ENCODE measurements around the gene PLCG2.
A peak's percentile ranks its signal among the peaks of the same experiment; 100 is the strongest.
"Not testable (repeated sequence)": the region's sequence is repeated elsewhere in the genome, so short reads cannot be mapped to it uniquely, and the experiment has no call there.

Gene PLCG2

DNA sequence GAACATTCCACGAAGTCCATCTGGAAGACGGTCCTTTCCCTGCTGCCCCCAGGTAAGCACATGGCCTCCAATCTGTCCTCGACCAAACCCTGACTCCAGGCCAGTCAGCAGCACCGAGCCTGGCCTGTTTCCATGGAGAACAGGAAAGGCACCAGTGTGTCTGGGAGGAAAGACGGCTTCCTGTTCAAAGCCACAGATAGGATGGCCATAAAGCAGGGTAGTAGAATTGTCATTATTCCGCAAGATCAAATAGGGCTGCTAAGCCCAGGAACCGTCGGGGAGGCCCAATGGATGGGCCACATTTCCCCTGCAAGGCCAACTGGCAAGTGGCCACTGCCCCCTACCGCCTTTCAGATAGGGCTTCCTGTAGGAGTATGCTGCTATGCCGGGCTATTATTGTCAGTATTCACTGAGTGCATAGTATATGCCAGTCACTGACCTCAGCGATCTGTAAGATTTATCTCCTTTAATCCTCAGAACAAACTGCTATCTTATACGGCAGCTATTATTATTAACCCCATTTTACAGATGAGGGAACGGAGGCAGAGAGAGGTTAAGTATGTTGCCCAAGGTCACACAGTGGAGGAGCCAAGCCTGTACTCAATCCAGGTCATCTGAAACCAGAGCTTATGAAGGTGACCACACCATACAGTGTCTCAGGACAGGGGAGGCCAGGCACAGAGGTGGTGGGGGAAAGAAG, 23.0 kb upstream of the PLCG2 start:
- no peak for DNase-seq

DNA sequence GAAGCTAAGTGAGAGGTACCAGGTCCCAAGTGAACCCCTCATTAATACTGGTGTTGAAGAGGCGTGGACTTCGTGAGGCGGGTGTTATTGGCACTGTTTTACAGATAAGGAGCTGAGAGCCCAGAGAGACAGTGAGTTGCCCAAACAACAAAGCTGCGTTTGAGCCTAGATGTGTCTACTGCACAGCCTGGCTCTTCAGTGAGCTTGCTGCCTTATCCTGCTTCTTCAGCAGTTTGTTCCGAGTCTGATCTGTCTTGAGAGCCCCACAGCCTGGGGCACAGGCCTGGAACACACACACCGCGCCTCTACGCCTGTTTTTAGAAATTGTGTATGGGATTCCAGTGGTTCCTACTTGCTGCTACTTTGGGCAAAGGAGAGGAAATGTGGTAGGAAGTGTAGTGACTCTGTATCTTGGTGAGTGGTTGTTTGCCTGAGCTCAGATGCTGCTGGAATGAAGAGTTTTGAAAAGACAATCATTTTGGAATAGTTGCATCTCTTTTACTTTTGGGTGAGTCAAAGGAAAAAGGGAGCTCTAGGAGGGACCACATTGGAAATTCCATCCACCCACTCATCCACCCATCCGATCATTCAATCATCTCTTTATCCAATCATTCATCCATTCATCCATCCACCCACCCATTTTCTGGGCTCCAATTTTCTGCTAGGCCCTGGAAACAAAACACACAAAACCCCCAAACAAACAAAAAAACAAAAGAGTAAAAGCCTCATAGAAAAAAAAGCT, 22.3 kb upstream of the PLCG2 start:
- DNase-seq = no peak

DNA sequence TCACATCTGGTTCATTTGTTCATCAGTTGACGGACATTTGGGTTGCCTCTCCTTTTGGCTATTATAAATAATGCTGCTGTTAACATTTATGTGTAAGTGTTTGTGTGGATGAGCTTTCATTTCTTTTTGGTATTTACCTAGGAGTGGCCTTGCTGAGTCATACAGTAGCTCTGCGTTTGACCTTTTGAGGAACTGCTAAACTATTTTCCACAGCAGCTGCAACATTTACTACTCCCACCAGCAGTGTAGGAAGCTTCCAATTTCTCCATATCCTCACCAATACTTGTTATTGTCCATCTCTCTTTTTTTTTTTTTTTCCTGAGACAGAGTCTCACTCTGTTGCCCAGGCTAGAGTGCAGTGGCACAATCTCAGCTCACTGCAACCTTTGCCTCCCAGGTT, 20.7 kb upstream of the PLCG2 start:
- DNase-seq = no peak

DNA sequence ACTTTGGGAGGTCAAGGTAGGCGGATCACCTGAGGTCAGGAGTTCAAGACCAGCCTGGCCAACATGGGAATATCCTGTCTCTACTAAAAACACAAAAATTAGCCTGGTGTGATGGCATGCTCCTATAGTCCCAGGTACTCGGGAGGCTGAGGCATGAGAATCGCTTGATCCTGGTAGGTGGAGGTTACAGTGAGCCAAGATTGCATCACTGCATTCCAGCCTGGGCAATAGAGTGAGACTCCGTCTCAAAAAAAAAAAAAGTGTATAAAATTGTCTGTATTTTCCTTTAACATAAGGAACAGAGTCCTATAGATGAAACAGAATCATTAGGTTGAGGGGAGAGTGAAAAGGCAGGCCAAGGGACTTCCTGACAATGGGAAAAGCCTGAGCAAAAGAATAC, 16.8 kb upstream of the PLCG2 start:
- not testable (repeated sequence) for DNase-seq

DNA sequence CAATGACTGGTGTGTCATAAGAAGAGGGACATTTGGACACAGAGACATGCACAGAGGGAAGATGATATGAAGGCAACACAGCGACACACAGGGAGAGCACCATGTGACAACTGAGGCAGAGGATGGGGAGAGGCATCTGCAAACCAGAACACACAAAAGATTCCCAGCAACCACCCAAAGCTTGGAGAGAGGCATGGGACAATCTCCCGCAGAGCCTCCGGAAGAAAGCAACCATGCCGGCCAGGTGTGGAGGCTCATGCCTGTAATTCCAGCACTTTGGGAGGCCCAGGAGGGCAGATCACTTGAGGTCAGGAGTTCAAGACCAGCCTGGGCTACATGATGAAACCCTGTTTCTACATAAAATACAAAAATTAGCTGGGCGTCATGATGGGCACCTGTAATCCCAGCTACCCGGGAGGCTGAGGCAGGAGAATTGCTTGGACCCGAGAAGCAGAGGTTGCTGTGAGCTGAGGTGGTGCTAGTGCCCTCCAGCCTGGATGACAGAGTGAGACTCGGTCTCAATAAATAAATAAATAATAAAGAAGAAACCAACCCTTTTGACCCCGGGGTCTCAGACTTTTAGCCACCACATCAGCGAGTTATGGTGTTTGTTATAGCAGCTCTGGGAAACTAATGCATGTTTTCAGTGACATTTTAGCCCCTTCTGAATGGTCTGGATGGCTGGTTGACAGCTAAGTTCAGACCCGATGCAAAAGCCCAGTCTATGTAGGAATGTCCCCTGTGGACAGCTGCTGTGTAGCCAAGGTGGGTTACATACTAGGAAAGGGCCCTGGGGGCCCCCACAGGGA, 13.8 kb upstream of the PLCG2 start:
- no peak for DNase-seq

DNA sequence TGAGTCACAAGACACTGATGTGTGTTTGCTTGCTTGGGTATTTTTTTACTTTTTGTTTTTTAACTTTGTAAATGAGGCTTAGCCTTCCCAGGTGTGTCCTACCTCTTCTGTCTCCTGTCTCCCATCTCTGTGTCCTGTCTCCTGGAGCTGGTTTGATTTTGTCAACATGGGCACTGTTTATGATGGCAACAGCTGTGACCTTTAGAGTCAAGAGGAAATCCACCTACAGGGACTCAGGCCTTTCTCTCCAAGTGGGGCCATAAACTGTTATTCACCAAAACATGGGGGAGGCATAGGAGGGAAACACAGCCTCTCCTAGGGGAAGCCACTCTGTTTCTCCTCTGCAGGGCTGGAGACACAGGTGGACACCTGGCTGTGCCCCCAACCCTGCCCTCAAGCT, 13.1 kb upstream of the PLCG2 start:
- DNase-seq = no peak

DNA sequence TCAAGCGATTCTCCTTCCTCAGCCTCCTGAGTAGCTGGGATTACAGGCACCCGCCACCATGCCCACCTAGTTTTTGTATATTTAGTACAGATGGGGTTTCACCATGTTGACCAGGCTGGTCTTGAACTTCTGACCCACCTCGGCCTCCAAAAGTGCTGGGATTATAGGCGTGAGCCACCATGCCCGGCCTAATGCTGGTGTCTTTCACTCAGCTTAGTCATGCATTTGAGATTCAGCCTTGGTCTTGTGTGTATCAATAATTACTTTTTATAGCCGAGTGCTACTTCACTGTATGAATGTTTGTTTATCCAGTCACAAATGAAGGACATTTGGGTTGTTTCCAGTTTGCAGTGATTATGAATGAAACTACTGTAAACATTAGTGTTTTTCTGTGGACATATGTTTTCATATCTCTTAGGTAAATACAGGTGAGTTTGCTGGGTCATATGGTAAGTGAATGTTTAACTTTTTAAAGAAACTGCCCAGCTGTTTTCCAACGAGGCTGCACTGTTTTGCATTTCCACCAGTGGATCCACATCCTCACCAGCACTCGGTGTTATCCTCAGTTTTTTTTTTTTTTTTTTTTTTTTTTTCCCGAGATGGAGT, 11.0 kb upstream of the PLCG2 start:
- peak; percentile 57 for DNase-seq

DNA sequence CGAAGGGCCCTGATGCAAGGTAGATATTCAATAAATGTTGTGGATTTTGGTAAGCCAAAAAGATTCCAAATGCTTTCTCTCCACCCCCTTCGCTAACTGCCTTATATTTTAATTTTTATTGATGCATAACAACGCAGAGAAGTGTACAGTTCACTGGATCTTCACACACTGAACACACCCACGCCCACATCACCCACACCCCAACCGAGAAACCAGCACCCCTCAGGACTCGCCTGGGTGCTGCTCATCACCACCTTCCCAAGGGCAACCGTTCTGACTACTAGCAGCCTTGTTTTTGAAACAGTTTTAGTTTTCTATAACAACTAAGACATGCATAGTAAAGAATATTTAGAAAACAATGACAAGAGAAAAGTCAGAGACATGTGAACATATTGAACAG, 9.1 kb upstream of the PLCG2 start:
- DNase-seq = no peak

DNA sequence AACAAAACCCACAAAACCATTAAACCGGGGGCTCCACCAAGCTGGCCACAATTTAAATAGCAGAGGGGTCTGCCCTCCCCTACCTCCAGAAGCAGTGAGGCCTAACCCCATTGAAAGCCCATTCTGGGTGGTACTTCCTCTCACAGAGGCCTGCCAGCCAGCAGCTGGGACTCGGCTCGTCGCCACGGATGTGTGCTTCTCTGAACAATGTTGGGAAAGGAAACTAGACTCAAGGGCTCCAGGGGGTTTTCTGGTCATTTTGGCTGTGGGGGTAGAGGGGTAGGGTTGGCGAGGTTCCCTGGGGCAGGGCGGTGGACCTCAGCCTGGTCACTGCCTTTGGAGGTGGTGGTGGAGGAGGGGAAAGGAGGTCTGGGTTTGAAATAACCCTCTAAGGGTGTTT, 4.7 kb upstream of the PLCG2 start:
- DNase-seq = no peak

DNA sequence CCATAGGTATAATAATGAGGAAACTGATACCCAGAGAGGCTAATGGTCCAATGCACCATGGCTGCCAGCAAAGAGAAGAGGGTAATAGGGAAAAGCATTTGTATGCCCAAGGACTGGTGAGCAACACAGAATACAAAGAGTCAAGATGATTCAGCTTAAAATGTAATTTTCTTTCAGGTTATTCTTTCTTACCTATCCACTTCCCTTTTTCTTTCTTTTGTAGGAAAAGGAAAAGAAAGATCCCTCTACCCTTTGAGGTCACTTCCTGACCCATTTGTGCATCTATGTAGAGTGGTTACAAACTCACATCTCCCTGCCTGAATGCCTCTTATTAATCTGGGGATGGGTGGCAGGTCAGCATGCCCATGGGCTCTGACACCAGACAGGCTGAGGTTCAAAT, 3.5 kb upstream of the PLCG2 start:
- DNase-seq = no peak

DNA sequence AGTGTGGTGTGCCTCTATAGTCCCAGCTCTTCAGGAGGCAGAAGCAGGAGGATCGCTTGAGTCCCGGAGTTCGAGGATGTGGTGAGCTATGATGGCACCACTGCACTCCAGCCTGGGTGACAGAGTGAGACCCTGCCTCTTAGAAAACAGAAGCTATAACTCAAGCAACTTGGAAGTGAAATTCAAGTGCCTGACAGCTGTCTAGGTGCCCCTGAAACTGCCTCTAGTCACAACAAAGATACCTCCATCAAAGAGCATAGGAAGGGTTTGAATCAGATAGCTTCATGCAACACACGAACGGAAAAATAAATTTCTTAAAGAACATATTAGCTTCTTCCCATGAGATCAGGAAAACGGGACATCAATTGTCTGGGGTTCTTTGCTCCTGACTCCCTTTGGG, 860 bp upstream of the PLCG2 start:
- DNase-seq = no peak

DNA sequence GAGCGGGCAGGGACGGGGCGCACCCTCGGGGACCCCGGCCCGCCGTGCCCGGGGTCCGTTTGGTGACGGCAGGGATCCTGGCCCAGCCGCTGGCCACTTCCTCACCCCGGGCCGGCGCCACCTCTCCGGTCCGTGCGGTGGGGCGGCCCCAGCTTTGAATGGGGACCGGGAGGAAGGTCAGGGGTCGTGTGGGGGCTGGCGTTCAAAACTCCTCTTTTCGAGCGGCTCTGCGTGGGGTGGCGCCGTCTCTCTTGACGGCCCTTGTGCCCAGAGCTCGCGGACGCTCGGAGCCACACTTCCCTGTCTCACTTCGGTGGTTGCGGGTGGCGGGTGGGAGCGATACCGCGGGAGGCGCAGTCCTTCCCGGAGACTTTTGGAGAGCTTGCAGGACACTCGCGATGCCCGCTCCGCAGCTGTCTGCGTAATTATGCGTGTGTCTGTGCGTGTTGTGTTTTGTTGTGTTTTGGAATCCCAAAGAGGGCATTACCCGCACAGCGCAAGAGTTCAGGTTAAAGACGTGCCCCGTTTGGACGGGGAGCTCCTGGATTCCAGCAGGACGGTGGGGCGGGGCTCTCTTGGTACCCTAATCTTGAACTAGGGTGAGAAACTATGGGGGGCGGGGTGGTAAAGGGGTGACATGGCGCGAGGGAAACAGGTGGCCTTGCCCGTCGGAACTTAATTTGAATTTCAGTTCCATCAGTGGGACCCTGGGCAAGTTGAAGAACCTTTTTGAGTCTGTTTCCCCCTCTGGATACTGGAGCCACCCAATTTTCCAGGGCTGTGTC, 637 bp downstream of the PLCG2 start:
- no peak for DNase-seq

DNA sequence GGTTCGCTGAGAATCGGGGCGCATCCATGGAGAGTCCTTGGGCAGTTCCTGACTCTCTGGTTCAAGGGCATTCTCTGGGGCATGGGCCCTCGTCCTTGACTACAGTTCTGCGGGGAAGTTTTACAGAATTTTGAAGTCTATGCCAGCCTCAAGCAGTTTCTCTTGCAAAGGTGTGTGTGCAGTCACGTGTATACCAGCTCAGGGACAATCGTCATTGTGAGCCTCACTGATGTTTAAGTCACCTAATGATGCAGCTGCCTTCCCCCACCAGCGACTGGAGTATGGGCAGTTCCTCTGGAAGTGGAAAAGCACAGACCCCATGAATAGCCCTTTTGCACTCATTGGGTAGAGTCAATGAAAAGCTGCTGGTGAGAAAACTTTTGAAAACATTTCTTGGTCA, 1.3 kb downstream of the PLCG2 start:
- no peak for DNase-seq

DNA sequence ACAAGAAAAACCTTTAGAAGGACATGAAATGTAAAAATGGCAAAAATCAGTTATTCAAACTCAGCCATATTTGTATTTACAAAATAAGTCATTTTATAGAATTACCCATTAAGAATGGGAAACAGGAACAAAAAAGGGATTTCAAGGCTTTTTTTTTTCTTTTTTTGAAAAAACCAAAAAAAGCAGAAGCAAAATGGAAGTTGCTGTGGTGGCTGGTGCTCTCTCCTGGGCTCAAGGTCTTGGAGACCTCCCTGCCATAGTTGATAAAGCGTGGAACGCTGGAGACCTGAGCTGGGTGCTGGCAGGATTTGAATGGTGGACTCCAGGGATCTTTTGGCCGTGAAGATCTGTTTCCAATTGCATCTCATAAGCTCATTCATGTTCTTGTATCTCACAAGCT, 3.1 kb downstream of the PLCG2 start:
- DNase-seq = no peak

DNA sequence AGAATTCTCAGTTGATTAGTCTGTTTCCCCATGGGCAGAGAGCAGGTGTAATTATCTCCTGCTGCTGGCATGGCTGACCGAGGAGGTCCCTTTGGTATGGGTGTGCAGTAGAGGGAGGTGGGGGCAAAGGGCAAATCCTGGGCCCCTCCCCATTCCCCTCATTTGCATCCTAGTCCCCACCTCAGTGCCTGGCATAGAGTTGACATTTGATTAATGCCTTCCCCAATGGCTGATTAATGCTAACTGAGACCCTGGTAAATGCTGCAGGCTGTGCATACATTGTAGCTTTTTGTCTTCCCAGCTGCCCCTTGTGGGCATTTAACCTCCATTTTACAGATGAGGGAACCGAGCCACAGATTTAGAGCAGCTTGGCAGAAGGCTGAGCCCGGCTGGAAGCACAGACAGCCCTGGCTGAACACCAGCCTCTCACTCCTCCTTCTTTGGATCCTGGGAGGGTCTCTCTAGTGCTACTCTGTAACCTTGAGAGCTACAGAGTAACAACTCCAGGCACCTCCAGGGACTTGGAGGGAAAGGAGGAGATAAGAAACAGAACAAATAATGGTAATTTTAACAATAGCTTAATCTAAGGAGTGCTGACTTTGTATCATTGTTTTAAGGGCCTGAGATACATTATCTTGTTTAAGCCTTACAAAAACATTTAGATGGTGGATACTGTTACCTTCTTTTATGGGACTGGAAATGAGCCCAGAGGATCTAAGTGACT, 5.1 kb downstream of the PLCG2 start:
- DNase-seq = peak; percentile 90

DNA sequence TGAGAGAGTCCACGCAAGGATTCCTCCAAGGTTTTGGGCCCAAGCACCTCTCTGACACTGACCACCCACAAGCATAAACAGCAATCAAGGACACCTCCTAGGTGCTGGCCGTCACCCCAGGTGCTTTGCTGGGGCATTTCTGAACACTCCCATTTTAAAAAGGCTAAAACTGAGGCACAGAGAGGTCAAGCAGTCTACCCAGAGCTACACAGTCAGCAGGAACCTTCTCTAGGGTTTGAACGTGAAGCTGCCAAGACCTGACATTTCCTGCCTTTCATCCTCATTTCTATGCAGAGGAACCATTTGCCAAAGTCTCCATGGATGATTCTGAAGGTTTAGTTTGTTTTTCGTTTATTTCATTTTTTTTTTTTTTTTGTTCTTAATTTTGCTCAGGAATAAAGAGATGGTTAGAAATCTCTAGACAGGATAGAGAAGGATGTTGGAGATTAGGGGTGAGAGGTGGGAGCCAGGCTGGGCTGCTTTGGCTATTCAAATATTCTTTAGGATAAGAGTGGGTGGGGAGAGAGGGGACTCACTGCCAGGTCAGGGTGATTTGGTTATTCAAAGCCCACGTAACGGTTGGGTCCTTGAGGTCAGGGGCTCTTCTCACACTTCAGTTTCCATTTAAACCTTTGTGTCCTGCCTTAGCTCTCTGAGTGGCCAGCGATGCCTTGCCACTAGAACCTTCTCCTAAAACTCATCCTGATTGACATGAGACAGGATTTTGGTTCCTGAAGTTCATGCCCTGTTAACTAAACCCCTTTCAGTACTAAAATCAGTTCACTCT, 6.2 kb downstream of the PLCG2 start:
- peak; percentile 83 for DNase-seq

DNA sequence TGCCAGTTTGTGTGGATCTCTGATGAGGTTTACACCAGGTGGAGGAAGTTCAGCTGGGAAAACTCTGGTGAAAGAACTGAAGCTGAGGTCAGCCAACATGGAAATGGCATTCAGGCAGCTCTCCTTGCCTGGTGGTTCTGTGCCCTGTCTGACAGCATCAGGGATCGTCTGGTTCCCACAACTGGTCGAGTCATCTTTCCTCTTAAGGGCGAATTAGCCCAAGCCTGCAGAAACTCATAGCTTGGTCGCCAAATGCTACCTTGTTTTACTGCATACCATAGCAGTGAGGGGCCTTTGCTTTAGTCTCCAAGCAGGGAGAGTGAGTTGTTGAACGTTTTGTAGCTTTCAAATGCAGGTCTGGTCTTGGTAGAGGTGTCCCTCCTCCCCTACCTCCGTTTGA, 7.2 kb downstream of the PLCG2 start:
- DNase-seq = peak; percentile 57

DNA sequence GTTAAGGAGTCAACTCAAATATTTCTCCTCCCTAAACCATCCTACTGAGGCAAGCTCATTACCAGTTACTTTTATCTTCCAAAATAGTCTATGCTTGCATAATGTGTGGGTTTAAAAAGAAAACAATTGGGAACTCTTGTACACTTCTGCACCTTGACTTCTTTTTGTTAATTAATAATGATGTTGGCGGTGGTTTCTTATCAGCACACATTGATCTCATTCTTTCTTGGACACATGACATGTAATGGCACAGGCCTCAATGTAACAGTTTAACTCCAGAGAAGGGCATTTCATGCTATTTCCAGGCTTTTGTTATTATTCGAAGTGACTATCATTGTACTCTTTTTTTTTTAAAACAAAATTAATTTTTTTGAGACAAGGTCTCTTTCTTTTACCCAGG, 7.8 kb downstream of the PLCG2 start:
- DNase-seq = peak; percentile 14

DNA sequence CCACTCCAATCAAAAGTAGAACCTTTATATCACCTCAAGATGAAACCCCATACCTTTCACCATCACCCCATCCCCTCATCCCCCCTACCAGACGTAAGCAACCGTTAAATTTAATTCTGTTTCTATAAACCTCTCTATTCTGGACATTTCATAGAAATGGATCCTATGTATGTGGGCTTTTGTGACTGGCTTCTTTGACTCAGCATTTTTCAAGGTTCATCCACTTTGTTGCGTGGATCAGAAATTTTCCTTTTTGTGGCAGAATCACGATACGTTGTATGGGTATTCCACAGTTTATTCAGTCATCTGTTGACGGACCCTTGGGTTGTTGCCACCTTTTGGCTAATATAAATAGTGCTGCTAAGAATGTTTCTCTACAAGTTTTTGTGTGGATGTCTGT, 8.6 kb downstream of the PLCG2 start:
- DNase-seq = no peak

DNA sequence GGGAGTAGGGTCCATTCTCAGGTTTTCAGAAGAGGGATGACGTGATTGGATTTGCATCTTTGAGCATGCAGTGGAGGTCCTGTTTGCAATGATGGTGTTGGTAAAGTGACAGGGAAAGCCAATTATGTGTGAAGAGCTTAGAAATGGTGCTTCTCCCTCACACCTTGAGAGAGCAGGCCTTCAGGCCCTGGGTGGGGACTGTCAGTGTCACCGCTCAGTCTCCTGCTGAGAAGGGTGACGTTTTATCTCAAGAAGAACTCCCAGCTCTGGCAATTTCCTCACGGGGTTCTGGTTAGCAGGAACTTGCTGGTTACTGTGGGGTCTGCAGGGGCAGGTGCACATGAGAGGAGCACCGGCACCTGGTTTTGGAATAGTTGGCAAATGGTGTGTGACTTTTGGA, 11.2 kb downstream of the PLCG2 start:
- DNase-seq = no peak

DNA sequence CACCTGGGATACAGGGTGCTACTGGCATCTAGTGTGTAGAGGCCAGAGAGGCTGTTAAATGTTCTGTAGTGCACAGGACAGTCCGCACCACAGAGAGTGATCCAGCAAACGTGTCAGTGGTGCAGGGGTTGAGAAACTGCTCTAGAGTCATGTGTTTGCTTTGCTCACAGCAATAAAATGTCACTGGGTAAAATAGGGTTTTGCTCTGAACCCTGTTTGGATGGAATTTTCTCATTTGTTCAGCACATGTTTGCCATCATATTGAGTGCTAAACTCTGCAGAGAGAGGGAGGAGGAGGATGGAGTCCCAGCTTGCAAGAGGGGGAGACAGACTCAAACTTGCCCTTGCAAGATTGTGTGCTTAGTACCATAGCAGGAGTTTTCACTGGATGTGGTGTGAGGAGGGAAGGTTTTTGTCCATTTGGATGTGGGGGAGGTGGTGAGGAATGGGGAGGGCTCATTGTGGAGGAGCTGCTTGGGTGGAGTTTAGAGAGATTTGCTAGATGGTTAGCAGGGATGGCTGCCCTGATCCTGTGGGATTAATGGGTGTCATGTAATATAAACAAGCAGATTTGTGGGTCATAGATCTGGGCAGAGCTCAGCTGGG, 11.8 kb downstream of the PLCG2 start:
- no peak for DNase-seq

Measured in NCI-H526 treated with DMSO at 0.1 percent for 48 hours (cell line).